GM19239 (cell line): ENCODE data around the gene ZC3H18.

Experiments
- DNase-seq: peaks from one replicate; pipeline ENCODE4 v3.0.0; 2011; ENCODE audit warnings: low spot score; ENCODE audit not compliant: insufficient read length
- FAIRE-seq: peaks from 2 replicates; lab custom pipeline; 2011; peaks lifted over from hg19 to GRCh38; lab: Jason Lieb, UNC

ZC3H18 gene

GRCh38 chr16:88578446-88579313, 8.5 kb downstream of the ZC3H18 start:
- no peak for DNase-seq
- no peak for FAIRE-seq

- FAIRE-seq (no peak), DNase-seq (no peak)
These were observed 10.2 kb downstream of the ZC3H18 start for GRCh38 chr16:88580371-88580770.

DNA sequence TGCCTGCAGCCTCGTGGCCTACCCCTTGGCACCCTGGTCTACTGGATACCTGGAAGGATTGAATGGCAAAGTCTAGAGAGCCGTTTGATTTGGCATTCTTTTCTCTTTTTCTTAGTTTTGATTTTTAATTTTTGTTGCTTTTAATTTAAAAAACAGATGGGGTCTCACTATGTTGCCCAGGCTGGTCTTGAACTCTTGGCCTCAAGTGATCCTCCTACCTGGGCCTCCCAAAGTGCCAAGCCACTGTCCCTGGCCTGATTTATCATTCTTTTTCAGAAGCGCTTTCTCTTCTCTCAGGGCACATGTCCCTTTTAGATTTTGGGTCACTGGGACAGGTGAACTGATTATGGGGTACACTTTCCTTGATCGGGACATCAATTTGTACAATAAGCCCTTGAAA, 10.8 kb downstream of the ZC3H18 start:
- DNase-seq (no peak), FAIRE-seq (no peak)

- DNase-seq: no peak
- FAIRE-seq: no peak
These were observed 12.8 kb downstream of the ZC3H18 start for GRCh38 chr16:88582912-88583575.

GRCh38 chr16:88584676-88585075, 14.5 kb downstream of the ZC3H18 start:
- FAIRE-seq: no peak
- DNase-seq: no peak

DNA sequence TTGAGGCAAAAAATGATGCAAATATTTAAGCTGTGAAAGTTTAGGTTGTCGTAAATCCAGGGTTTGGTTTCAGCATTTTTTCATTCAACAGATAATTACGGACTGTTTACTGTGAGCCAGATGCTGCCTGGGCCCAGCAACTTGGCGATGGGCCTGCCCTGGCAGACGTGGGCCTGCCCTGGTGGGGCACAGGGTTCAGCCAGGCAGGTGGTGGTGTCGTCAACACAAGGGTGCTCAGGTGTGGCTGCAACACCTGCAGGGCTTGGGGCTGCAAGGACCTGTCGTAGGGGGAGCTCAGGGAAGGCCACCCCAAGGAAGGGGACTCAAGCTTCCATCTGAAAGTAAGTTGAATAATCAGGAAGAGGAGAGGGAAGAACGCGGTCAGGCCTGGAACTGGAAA, 15.1 kb downstream of the ZC3H18 start:
- DNase-seq (no peak), FAIRE-seq (no peak)

DNA sequence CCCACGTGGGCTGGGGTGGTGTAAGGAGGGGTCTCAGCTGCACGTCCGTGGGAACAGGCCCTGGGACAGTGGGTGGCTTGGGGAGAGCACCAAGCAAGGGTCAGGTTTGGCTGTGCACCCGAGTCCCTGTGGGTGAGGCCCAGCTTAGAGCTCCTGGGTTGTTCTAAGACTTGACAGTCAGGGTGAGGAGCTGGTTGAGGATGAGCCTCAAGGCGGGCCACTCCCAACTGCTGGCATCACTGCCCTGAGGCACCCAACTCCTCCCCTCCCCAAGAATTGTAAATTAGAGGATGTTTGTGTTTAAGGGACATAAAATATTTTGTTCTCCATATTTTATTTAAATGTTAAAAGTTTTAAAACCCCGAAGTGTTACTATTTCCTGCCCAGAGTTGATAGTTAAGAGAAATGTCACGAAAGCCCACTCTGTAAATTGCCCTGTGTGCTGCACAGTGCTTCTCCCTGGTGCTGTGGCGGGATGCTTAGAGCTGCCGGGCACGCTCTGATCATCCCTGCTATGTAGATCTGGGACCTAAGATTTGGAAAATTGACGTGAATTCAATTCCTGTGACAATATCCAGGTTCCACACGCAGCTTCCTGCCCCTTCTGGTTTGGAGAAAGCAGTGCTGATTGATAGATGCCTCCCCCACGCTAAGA, 15.9 kb downstream of the ZC3H18 start:
- no peak for DNase-seq
- FAIRE-seq: no peak

GRCh38 chr16:88588148-88588547, 17.9 kb downstream of the ZC3H18 start:
- FAIRE-seq: no peak
- no peak for DNase-seq

DNA sequence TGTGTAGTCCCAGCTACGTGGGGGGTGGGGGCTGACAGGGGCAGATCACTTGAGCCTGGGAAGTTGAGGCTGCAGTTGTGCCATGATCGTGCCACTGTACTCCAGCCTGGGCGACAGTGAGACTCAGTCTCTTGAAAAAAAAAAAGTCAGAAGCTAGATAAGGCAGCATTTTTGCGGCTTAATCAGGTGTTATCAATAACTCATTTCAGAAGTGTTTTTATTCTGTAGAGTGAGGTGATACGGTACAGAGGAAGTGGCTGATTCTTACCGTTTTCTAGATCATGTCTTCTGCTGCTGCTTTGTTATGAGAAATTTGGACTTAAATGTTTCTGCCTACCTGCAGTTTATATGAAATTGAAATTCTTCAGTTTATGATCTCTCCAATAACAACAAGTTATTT, 18.6 kb downstream of the ZC3H18 start:
- no peak for FAIRE-seq
- DNase-seq: no peak

DNA sequence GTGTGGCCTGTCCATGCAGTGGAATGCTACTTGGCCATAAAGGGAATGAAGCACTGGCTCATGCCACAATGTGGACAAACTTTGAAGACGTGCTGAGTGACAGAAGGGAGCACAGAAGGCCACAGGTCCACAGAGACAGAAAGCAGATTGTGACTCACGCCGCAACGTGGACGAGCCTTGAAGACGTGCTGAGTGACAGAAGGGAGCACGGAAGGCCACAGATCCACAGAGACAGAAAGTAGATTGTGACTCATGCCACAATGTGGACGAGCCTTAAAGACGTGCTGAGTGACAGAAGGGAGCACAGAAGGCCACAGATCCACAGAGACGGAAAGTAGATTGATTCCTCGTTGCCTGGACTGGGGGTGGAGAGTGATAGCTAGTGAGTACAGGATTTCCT, 19.2 kb downstream of the ZC3H18 start:
- DNase-seq (no peak), FAIRE-seq (no peak)

DNA sequence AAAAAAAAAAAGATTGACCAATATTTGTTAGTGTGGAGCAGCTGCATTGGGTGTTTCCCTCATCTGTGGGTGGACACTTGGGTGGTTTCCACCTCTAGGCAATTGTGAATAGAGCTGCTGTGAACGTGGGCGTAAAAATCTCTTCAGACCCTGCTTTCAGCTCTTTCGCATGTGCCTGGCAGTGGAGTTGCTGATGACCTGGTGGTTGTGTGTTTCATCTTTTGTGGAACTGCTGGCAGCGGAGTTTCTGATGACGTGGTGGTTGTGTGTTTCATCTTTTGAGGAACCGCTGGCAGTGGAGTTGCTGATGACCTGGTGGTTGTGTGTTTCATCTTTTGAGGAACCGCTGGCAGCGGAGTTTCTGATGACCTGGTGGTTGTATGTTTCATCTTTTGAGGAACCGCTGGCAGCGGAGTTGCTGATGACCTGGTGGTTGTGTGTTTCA, 21.4 kb downstream of the ZC3H18 start:
- FAIRE-seq: peak; percentile 11
- DNase-seq: no peak

GRCh38 chr16:88593061-88593460, 22.9 kb downstream of the ZC3H18 start:
- FAIRE-seq (no peak), DNase-seq (no peak)

- DNase-seq (no peak), FAIRE-seq (no peak)
These were observed 23.3 kb downstream of the ZC3H18 start for GRCh38 chr16:88593489-88593888.

GRCh38 chr16:88593910-88594309, 23.7 kb downstream of the ZC3H18 start:
- DNase-seq (no peak), FAIRE-seq (no peak)

DNA sequence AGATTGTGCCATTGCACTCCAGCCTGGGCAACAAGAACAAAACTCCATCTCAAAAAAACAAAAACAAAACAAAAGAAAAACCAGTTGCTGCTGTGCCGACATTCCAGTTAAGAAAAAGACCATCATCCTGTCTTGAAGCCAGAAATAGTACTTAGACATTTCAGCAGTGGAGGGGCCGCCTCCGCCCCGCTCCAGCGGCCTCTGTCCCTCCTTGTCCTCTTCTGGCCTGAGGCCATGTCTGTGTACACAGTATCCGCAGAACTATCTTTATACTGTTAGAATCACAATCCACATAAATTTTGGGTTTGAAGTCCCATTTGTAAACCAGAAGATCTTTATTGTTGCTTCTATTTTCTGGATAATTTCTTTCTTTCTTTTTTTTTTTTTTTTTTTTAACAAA, 24.9 kb downstream of the ZC3H18 start:
- DNase-seq: no peak
- FAIRE-seq: no peak

DNA sequence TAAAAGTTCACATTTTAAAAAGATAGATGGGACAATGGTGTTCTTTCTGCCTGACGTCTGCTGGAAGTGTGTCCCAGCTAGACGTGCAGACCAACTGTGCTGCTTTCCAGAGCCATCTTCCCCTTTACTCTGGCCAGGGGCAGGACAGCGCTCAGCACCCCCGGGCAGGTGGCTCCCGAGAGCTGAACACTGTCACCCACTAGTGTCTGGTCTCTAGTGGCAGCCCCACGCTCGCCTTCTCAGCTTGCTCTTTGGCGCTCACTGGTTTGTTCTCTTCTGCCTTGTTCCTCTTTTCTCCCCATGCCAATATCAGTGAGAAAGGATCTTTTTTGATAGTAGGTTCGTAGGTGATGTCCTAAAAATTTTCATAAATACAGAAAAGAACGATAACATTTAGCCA, 25.7 kb downstream of the ZC3H18 start:
- no peak for FAIRE-seq
- no peak for DNase-seq

- DNase-seq: no peak
- no peak for FAIRE-seq
These were observed 26.3 kb downstream of the ZC3H18 start for GRCh38 chr16:88596483-88596882.

GRCh38 chr16:88597856-88598491, 27.8 kb downstream of the ZC3H18 start:
- DNase-seq: no peak
- FAIRE-seq: no peak

GRCh38 chr16:88599092-88599733, 29.0 kb downstream of the ZC3H18 start:
- FAIRE-seq (no peak), DNase-seq (no peak)

DNA sequence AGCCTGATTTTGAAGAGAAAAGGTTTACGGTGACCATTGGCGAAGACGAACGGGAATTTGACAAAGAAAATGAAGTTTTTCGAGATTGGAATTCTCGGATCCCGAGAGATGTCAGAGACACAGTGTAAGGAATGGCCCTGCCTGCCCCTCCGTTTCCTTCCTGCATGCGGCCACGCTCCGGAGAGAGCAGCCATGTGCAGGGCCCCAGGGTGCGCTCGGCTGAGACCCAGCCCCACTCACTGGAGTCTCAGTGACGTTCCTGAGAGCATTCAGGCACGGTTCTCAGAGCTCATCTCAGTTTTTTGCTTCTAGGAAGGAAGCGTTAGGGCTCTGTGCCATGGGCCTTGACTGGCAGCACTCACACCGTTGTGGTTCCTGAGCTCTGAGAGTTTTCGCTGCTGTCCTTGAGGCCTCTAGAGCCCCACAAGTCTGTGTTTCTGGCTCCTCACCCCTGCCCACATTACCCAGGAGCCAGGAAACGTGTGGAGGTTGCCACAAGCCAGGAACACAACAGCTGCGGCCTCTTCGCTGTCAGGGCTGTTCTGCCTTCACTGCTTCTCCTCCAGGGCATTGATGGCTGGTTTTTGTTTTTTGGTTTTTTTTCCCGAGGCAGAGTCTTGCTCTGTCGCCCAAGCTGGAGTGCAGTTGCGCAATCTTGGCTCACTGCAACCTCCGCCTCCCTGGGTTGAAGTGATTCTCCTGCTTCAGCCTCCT, 29.8 kb downstream of the ZC3H18 start:
- no peak for DNase-seq
- FAIRE-seq: no peak
